K562 (cell line): Measurements from ENCODE around the gene XIRP2. TPM values are rescaled to one million over a fixed set of nuclear protein-coding genes. Genes with fewer than 3 reads are reported as not detected.

Source experiments
- ATAC-seq: fragments of 200-7000 bp; cut with Tn5 transposase; 3 replicates; pipeline ENCODE4 v1.9.1; 2020; ENCODE audit warnings: moderate library complexity
- BruUV-seq: library from RNA; stranded (reverse); fragments of 400-500 nt; replicated peaks from 2 replicates; lab custom pipeline; 2021; lab: Mats Ljungman, UMichigan
- CTCF ChIA-PET: fragments of 300-600 bp; formaldehyde crosslinking; extraction: SDS; loops from one replicate; lab custom pipeline; 2021; ENCODE audit warnings: low intra/inter-chr PET ratio; lab: Yijun Ruan, JAX
- POLR2A ChIA-PET: fragments of 300-600, 350-650 bp; sonication (Branson Sonifier 250); formaldehyde crosslinking; extraction: SDS; loops from one replicate; lab custom pipeline; 2021; ENCODE audit warnings: antibody characterized with exemption, inconsistent platforms; lab: Yijun Ruan, JAX
- DNase-seq, 4 experiments: peaks; one replicate each; pipeline versions ENCODE4 v3.0.0 to v3.0.0-alpha.2; 2011 to 2018; ENCODE audit warnings: low spot score in 3 of 4, mixed read lengths in 3 of 4; ENCODE audit errors: extremely low read depth in 1 of 4
- FAIRE-seq: peaks from 2 replicates; lab custom pipeline; 2011; peaks lifted over from hg19 to GRCh38; lab: Jason Lieb, UNC
- H2AFZ ChIP-seq: 2 replicates; pipeline ENCODE4 v1.6.0; 2011; ENCODE audit warnings: low read depth, low read length, control low read depth, inconsistent platforms
- H3K27ac ChIP-seq: fragments of 200-600 bp; 3 replicates; pipeline ENCODE4 v1.8.0; 2011; ENCODE audit warnings: low read depth, mild to moderate bottlenecking, control low read depth, inconsistent platforms, low read length, moderate library complexity, mixed read lengths; ENCODE audit errors: extremely low read depth
- H3K27me3 ChIP-seq, 2 experiments: fragments of 300-600 bp in 1 of 2; 2 replicates in 1 of 2; 3 replicates in 1 of 2; pipeline versions ENCODE4 v1.6.0 to v1.8.0; 2011; ENCODE audit warnings: inconsistent platforms in 2 of 2, low read length in 2 of 2, mild to moderate bottlenecking in 1 of 2, mixed read lengths in 1 of 2, moderate library complexity in 1 of 2; ENCODE audit not compliant: control insufficient read depth in 2 of 2, insufficient read depth in 2 of 2
- H3K36me3 ChIP-seq: fragments of 300-600 bp; 3 replicates; pipeline ENCODE4 v1.8.0; 2011; ENCODE audit warnings: mild to moderate bottlenecking, low read length, inconsistent platforms; ENCODE audit not compliant: control insufficient read depth, insufficient read depth
- H3K4me1 ChIP-seq, 2 experiments: fragments of 200-600 bp in 1 of 2; replicated peaks in 1 of 2; 2 replicates in 1 of 2; 3 replicates in 1 of 2; pipeline versions ENCODE4 v1.5.1 to v1.8.0; 2011; ENCODE audit warnings: inconsistent platforms in 2 of 2, low read length in 2 of 2, mild to moderate bottlenecking in 1 of 2, mixed read lengths in 1 of 2, moderate library complexity in 1 of 2; ENCODE audit not compliant: control insufficient read depth in 2 of 2, insufficient read depth in 2 of 2
- H3K4me2 ChIP-seq: 2 replicates; pipeline ENCODE4 v1.6.1; 2011; ENCODE audit warnings: low read length, control low read depth, inconsistent platforms, mixed read lengths; ENCODE audit not compliant: insufficient read depth
- H3K4me3 ChIP-seq: fragments of 200-600 bp; sonication (generic), shearing (Covaris generic); 2 replicates; pipeline ENCODE4 v1.5.1; 2016; ENCODE audit warnings: control low read depth, inconsistent platforms
- H3K79me2 ChIP-seq: fragments of 200-600 bp; 3 replicates; pipeline ENCODE4 v1.8.0; 2011; ENCODE audit warnings: low read length, inconsistent platforms; ENCODE audit not compliant: control insufficient read depth, insufficient read depth
- H3K9ac ChIP-seq, 2 experiments: 2 replicates each; pipeline versions ENCODE4 v1.6.0 to v1.6.1; 2011; ENCODE audit warnings: low read depth in 2 of 2, low read length in 2 of 2, control low read depth in 1 of 2, inconsistent platforms in 1 of 2, mild to moderate bottlenecking in 1 of 2, mixed read lengths in 1 of 2; ENCODE audit not compliant: insufficient read depth in 1 of 2
- H3K9me1 ChIP-seq: one replicate; pipeline ENCODE4 v1.6.0; 2011; ENCODE audit warnings: inconsistent platforms, mild to moderate bottlenecking, low read length, moderate library complexity; ENCODE audit not compliant: control insufficient read depth, insufficient read depth
- H3K9me3 ChIP-seq: replicated peaks from 2 replicates; pipeline ENCODE4 v1.5.1; 2011; ENCODE audit warnings: low read depth, low read length, inconsistent platforms; ENCODE audit not compliant: control insufficient read depth, insufficient read depth
- H4K20me1 ChIP-seq: replicated peaks from 2 replicates; pipeline ENCODE4 v1.6.1; 2011; ENCODE audit warnings: low read length, inconsistent platforms, mixed read lengths; ENCODE audit not compliant: control insufficient read depth, insufficient read depth
- E2F3 ChIP-seq: fragments of 250-450 bp; sonication (Bioruptor Pico); IDR thresholded peaks from 2 replicates; pipeline ENCODE4 v1.4.0; 2020; ENCODE audit warnings: mild to moderate bottlenecking
- E2F4 ChIP-seq: sonication (generic); formaldehyde crosslinking; IDR thresholded peaks from 2 replicates; pipeline ENCODE4 v1.8.0; 2022; ENCODE audit warnings: mild to moderate bottlenecking, low read depth, missing genetic modification reagents
- RBM14 ChIP-seq: fragments of 200-400 bp; formaldehyde crosslinking; IDR thresholded peaks from 2 replicates; pipeline ENCODE4 v1.6.1; 2018; ENCODE audit warnings: low read depth, mild to moderate bottlenecking, low read length, moderate library complexity, borderline replicate concordance; ENCODE audit not compliant: insufficient read depth
- TAF9B ChIP-seq: fragments of 450-650 bp; IDR thresholded peaks from 2 replicates; pipeline ENCODE4 v1.6.1; 2018; ENCODE audit warnings: mild to moderate bottlenecking; ENCODE audit not compliant: partially characterized antibody
- TCF15 ChIP-seq: fragments of 250-450 bp; sonication (Bioruptor Pico); IDR thresholded peaks from 2 replicates; pipeline ENCODE4 v1.8.0; 2022; ENCODE audit warnings: moderate library complexity, mild to moderate bottlenecking, inconsistent platforms
- ZNF174 ChIP-seq: fragments of 250-450 bp; sonication (Bioruptor Pico); IDR thresholded peaks from 2 replicates; pipeline ENCODE4 v1.4.0; 2020; ENCODE audit warnings: mild to moderate bottlenecking
- ZNF407 ChIP-seq: fragments of 450-650 bp; IDR thresholded peaks from 2 replicates; pipeline ENCODE4 v1.6.1; 2016; ENCODE audit warnings: low read depth
- ZNF41 ChIP-seq: fragments of 250-450 bp; sonication (Bioruptor Pico); conservative IDR thresholded peaks from 2 replicates; pipeline ENCODE4 v1.4.0; 2020; ENCODE audit warnings: mild to moderate bottlenecking
- ZNF830 ChIP-seq: fragments of 250-450 bp; sonication (Bioruptor Pico); IDR thresholded peaks from 2 replicates; pipeline ENCODE4 v1.5.0; 2021; ENCODE audit warnings: mild to moderate bottlenecking
- WGBS: fragments of 100-300 bp; shearing (Covaris generic); methylation state at CpG from one replicate; pipeline ENCODE4 v1.1.6; 2016; ENCODE audit warnings: low coverage, mixed read lengths; ENCODE audit not compliant: insufficient coverage; ENCODE audit errors: missing lambda C conversion rate; 5-methylcytosine and 5-hydroxymethylcytosine counted together
- in situ Hi-C: fragments of 300-500 bp; cut with MboI; formaldehyde crosslinking; loops from 4 replicates; pipeline ENCODE4 v1.15.0; 2018; ENCODE audit warnings: inconsistent platforms, mixed read lengths
- intact Hi-C: fragments of 100-400 bp; cut with micrococcal nuclease; formaldehyde crosslinking; loops from 2 replicates; pipeline ENCODE4 v1.14.2; 2022
- polyA plus RNA-seq, 8 experiments: library from polyadenylated mRNA; depleted of rRNA in 4 of 8; stranded (reverse) in 5 of 8; unstranded in 3 of 8; fragments of >200 nt; fragmentation: Nextera tagmentation in 2 of 8; fragmentation: Illumina TruSeq in 1 of 8; extraction: Ambion mirVana in 2 of 8; extraction: Trizol in 1 of 8; gene quantifications; 2 replicates each; pipeline versions ENCODE4 v1.2.1 to v1.2.3, GENCODE V29; 2011 to 2014; ENCODE audit warnings: inconsistent platforms in 1 of 8, missing spikeins in 1 of 8
- total RNA-seq, 7 experiments: library from RNA; depleted of rRNA in 6 of 7; stranded (reverse); fragments of >200 nt in 6 of 7; fragmentation: Illumina TruSeq in 2 of 7; extraction: Trizol in 2 of 7; gene quantifications; 2 replicates each; pipeline versions ENCODE4 v1.2.1 to v1.2.3, GENCODE V29; 2011 to 2021; ENCODE audit warnings: low replicate concordance in 1 of 7

XIRP2 gene
- total and polyA plus RNA-seq, 9 of the 15 experiments (the other 6 are each of a cell fraction or from before 2014, with no cell fraction given) = 0.04 to 0.10 (median 0.04) TPM; not detected in 2

GRCh38 chr2:167147271-167147941, 259.1 kb downstream of the XIRP2 start (continued):
- TF ChIP-seq E2F3 (CRISPR knock-in tag) = no peak

GRCh38 chr2:167151894-167152293, 263.6 kb downstream of the XIRP2 start:
- no peaks in the 10 kb centered on the region for H3K4me1 ChIP-seq
- H3K27me3 ChIP-seq = no peaks in the 10 kb centered on the region
- H3K4me3 ChIP-seq = no peak overlapping the region
- POLR2A ChIA-PET = no interaction called here
- DNase-seq = no peak
- intact Hi-C loops = no loop called here
- no peak overlapping the region for H3K27ac ChIP-seq
- in situ Hi-C loops = no loop called here
- no peaks in the 10 kb centered on the region for H3K9me1 ChIP-seq
- H3K9me3 ChIP-seq = peaks cover 2% of the 10 kb centered on the region; the same call in 1 of the 2 replicates
- CTCF ChIA-PET = no interaction called here
- no peaks in the 10 kb centered on the region for H4K20me1 ChIP-seq
- H3K4me2 ChIP-seq = no peak overlapping the region
- H3K79me2 ChIP-seq = no peaks in the 10 kb centered on the region
- WGBS = 0% methylated on average over 1 of the region's 1 CpG
- no peak overlapping the region for H3K9ac ChIP-seq
- no peak for FAIRE-seq
- no peak for ATAC-seq
- H3K36me3 ChIP-seq = no peaks in the 10 kb centered on the region
- no TSS peak for BruUV-seq
- H2AFZ ChIP-seq = no peak overlapping the region
- no peak for TF ChIP-seq TCF15 (CRISPR knock-in tag)
- no peak for TF ChIP-seq TAF9B
- no peak for TF ChIP-seq RBM14
- TF ChIP-seq ZNF174 (CRISPR knock-in tag) = no peak
- TF ChIP-seq E2F4 = no peak
- no peak for TF ChIP-seq ZNF407
- TF ChIP-seq ZNF830 (CRISPR knock-in tag) = no peak
- no peak for TF ChIP-seq ZNF41
